ENCODE measurements around the gene MAPKBP1. TPM values are rescaled to one million over a fixed set of nuclear protein-coding genes. Genes with fewer than 3 reads are reported as not detected.

Gene MAPKBP1
- total RNA-seq, 1 donor from 2014 or later, result 27.2 TPM

- Mint-ChIP-seq H3K27ac (ENCODE audit: unreplicated experiment) (peak overlapping the region; percentile 84), H3K27me3 (ENCODE audit: low read depth) (no peaks in the 10 kb centered on the region), H3K9me3 (ENCODE audit: low read depth) (no peaks in the 10 kb centered on the region), H3K36me3 (ENCODE audit: low read depth) (no peaks in the 10 kb centered on the region), H3K4me1 (ENCODE audit: low read depth) (peaks cover 51% of the 10 kb centered on the region), H3K4me3 (ENCODE audit: unreplicated experiment) (no peak overlapping the region)
- DNase-seq (ENCODE audit: low spot score), result no peak
- no peak for TF ChIP-seq CTCF (IDR thresholded peaks at IDR 0.05)
Measured at GRCh38 chr15:41790756-41791546, 16.7 kb downstream of the MAPKBP1 start.

GRCh38 chr15:41791547-41791937 is 17.3 kb downstream of the MAPKBP1 start:
- H3K27ac Mint-ChIP-seq (ENCODE audit: unreplicated experiment), result peak overlapping the region; percentile 84
- DNase-seq (ENCODE audit: low spot score), result no peak
- no peaks in the 10 kb centered on the region for H3K36me3 Mint-ChIP-seq (ENCODE audit: low read depth)

GRCh38 chr15:41792000-41792637 is 17.8 kb downstream of the MAPKBP1 start:
- H3K4me3 Mint-ChIP-seq (ENCODE audit: unreplicated experiment), result no peak overlapping the region
- TF ChIP-seq CTCF (IDR thresholded peaks at IDR 0.05), result no peak
- no peaks in the 10 kb centered on the region for H3K9me3 Mint-ChIP-seq (ENCODE audit: low read depth)
- H3K4me1 Mint-ChIP-seq (ENCODE audit: low read depth), result peaks cover 61% of the 10 kb centered on the region
- no peak for DNase-seq (ENCODE audit: low spot score)
- H3K27me3 Mint-ChIP-seq (ENCODE audit: low read depth), result no peaks in the 10 kb centered on the region
- no peaks in the 10 kb centered on the region for H3K36me3 Mint-ChIP-seq (ENCODE audit: low read depth)
- no peak overlapping the region for H3K27ac Mint-ChIP-seq (ENCODE audit: unreplicated experiment)

More at GRCh38 chr15:41791547-41791937, 17.3 kb downstream of the MAPKBP1 start:
- Mint-ChIP-seq H3K27me3 (ENCODE audit: low read depth) (no peaks in the 10 kb centered on the region), H3K4me3 (ENCODE audit: unreplicated experiment) (no peak overlapping the region), H3K4me1 (ENCODE audit: low read depth) (peaks cover 57% of the 10 kb centered on the region), H3K9me3 (ENCODE audit: low read depth) (no peaks in the 10 kb centered on the region)
- TF ChIP-seq CTCF (IDR thresholded peaks at IDR 0.05), result no peak

- Mint-ChIP-seq H3K9me3 (ENCODE audit: low read depth) (no peaks in the 10 kb centered on the region), H3K4me1 (ENCODE audit: low read depth) (peaks cover 65% of the 10 kb centered on the region), H3K4me3 (ENCODE audit: unreplicated experiment) (no peak overlapping the region), H3K27ac (ENCODE audit: unreplicated experiment) (no peak overlapping the region), H3K36me3 (ENCODE audit: low read depth) (no peaks in the 10 kb centered on the region), H3K27me3 (ENCODE audit: low read depth) (no peaks in the 10 kb centered on the region)
- no peak for TF ChIP-seq CTCF (IDR thresholded peaks at IDR 0.05)
- DNase-seq (ENCODE audit: low spot score), result no peak
Measured at GRCh38 chr15:41794081-41794480, 19.8 kb downstream of the MAPKBP1 start.

- no peak overlapping the region for H3K4me3 Mint-ChIP-seq (ENCODE audit: unreplicated experiment)
- no peak for DNase-seq (ENCODE audit: low spot score)
- TF ChIP-seq CTCF (IDR thresholded peaks at IDR 0.05), result no peak
- H3K27me3 Mint-ChIP-seq (ENCODE audit: low read depth), result no peaks in the 10 kb centered on the region
- H3K36me3 Mint-ChIP-seq (ENCODE audit: low read depth), result peaks cover 14% of the 10 kb centered on the region
- peaks cover 48% of the 10 kb centered on the region for H3K4me1 Mint-ChIP-seq (ENCODE audit: low read depth)
- peak overlapping the region; percentile 70 for H3K27ac Mint-ChIP-seq (ENCODE audit: unreplicated experiment)
- no peaks in the 10 kb centered on the region for H3K9me3 Mint-ChIP-seq (ENCODE audit: low read depth)
Measured at GRCh38 chr15:41795996-41796856, 21.9 kb downstream of the MAPKBP1 start.

Measured in chondrocyte (in vitro differentiated cells).